Neuronal stem cell (in vitro differentiated cells): ENCODE data around the gene ALKBH5.

Experiments
- DNase-seq: peaks from one replicate; pipeline ENCODE4 v3.0.0-alpha.2; 2013; ENCODE audit warnings: low spot score
- H2AFZ ChIP-seq: one replicate; pipeline ENCODE4 v1.6.1; 2013; ENCODE audit warnings: mild to moderate bottlenecking, low read length, inconsistent platforms
- H2AK5ac ChIP-seq: 2 replicates; pipeline ENCODE4 v1.6.1; 2013; ENCODE audit warnings: low read depth, mild to moderate bottlenecking, inconsistent platforms, low read length, moderate library complexity, mixed read lengths
- H2BK120ac ChIP-seq: 2 replicates; pipeline ENCODE4 v1.6.1; 2013; ENCODE audit warnings: low read depth, mild to moderate bottlenecking, inconsistent platforms, low read length, moderate library complexity, mixed read lengths
- H2BK12ac ChIP-seq: one replicate; pipeline ENCODE4 v1.6.1; 2013; ENCODE audit warnings: low read length, inconsistent platforms
- H2BK15ac ChIP-seq: 2 replicates; pipeline ENCODE4 v1.6.1; 2013; ENCODE audit warnings: mild to moderate bottlenecking, low read length, inconsistent platforms, mixed read lengths
- H2BK5ac ChIP-seq: one replicate; pipeline ENCODE4 v1.6.1; 2013; ENCODE audit warnings: inconsistent platforms, mild to moderate bottlenecking, low read length, moderate library complexity
- H3K14ac ChIP-seq: one replicate; pipeline ENCODE4 v1.6.1; 2013; ENCODE audit warnings: low read length, inconsistent platforms
- H3K18ac ChIP-seq: 2 replicates; pipeline ENCODE4 v1.6.1; 2013; ENCODE audit warnings: low read length, inconsistent platforms
- H3K23ac ChIP-seq: 2 replicates; pipeline ENCODE4 v1.6.1; 2013; ENCODE audit warnings: low read depth, mild to moderate bottlenecking, mixed read lengths, low read length, inconsistent platforms; ENCODE audit not compliant: poor library complexity
- H3K27ac ChIP-seq: replicated peaks from 3 replicates; pipeline ENCODE4 v1.5.1; 2013; ENCODE audit warnings: low read length, inconsistent platforms
- H3K27me3 ChIP-seq, 3 experiments: 2 replicates each; pipeline ENCODE4 v1.6.1; 2013; ENCODE audit warnings: low read length in 3 of 3, mild to moderate bottlenecking in 2 of 3, inconsistent platforms in 1 of 3, low read depth in 1 of 3, mixed read lengths in 1 of 3, moderate library complexity in 1 of 3; ENCODE audit not compliant: control insufficient read depth in 3 of 3, insufficient read depth in 3 of 3
- H3K36me3 ChIP-seq, 2 donors: replicated peaks in 1 of 2; 2 replicates each; pipeline ENCODE4 v1.6.1; 2013; ENCODE audit warnings: low read length in 2 of 2; ENCODE audit not compliant: control insufficient read depth in 2 of 2, insufficient read depth in 2 of 2
- H3K4ac ChIP-seq: 2 replicates; pipeline ENCODE4 v1.6.1; 2013; ENCODE audit warnings: inconsistent platforms, mild to moderate bottlenecking, low read length, moderate library complexity
- H3K4me1 ChIP-seq, 2 donors: 1 replicate in 1 of 2; 2 replicates in 1 of 2; pipeline ENCODE4 v1.6.1; 2013; ENCODE audit warnings: low read length in 2 of 2, low read depth in 1 of 2; ENCODE audit not compliant: control insufficient read depth in 2 of 2, insufficient read depth in 1 of 2
- H3K4me2 ChIP-seq: one replicate; pipeline ENCODE4 v1.6.1; 2013; ENCODE audit warnings: mild to moderate bottlenecking, low read length, inconsistent platforms; ENCODE audit not compliant: insufficient read depth, poor library complexity, severe bottlenecking
- H3K4me3 ChIP-seq, 2 donors: 2 replicates each; pipeline ENCODE4 v1.5.1; 2013; ENCODE audit warnings: low read length in 2 of 2, mild to moderate bottlenecking in 2 of 2, inconsistent platforms in 1 of 2, moderate library complexity in 1 of 2
- H3K79me1 ChIP-seq: one replicate; pipeline ENCODE4 v1.6.1; 2013; ENCODE audit warnings: low read depth, mild to moderate bottlenecking, inconsistent platforms, low read length, moderate library complexity
- H3K9ac ChIP-seq: one replicate; pipeline ENCODE4 v1.6.1; 2013; ENCODE audit warnings: mild to moderate bottlenecking, low read depth, low read length, inconsistent platforms; ENCODE audit not compliant: poor library complexity
- H3K9me3 ChIP-seq, 2 donors: replicated peaks in 1 of 2; 2 replicates each; pipeline versions ENCODE3 to v1.6.1; 2013; ENCODE audit warnings: low read length in 2 of 2, mild to moderate bottlenecking in 2 of 2, inconsistent platforms in 1 of 2, low read depth in 1 of 2, mixed read lengths in 1 of 2, moderate library complexity in 1 of 2; ENCODE audit not compliant: control insufficient read depth in 2 of 2, insufficient read depth in 1 of 2
- H4K8ac ChIP-seq: one replicate; pipeline ENCODE4 v1.6.1; 2013; ENCODE audit warnings: low read depth, mild to moderate bottlenecking, inconsistent platforms, low read length, moderate library complexity
- H4K91ac ChIP-seq: one replicate; pipeline ENCODE4 v1.6.1; 2013; ENCODE audit warnings: low read length, low read depth, mild to moderate bottlenecking, inconsistent platforms; ENCODE audit not compliant: poor library complexity
- WGBS, 2 donors: extraction: QIAGEN DNeasy Blood & Tissue Kit; methylation state at CpG; one replicate each; pipeline ENCODE4 v1.1.7; 2013; ENCODE audit warnings: missing lambda C conversion rate in 2 of 2, mixed read lengths in 1 of 2; ENCODE audit not compliant: insufficient read length in 2 of 2, insufficient replicate concordance in 1 of 2; ENCODE audit errors: extremely low coverage in 2 of 2; 5-methylcytosine and 5-hydroxymethylcytosine counted together

ALKBH5 gene

DNA sequence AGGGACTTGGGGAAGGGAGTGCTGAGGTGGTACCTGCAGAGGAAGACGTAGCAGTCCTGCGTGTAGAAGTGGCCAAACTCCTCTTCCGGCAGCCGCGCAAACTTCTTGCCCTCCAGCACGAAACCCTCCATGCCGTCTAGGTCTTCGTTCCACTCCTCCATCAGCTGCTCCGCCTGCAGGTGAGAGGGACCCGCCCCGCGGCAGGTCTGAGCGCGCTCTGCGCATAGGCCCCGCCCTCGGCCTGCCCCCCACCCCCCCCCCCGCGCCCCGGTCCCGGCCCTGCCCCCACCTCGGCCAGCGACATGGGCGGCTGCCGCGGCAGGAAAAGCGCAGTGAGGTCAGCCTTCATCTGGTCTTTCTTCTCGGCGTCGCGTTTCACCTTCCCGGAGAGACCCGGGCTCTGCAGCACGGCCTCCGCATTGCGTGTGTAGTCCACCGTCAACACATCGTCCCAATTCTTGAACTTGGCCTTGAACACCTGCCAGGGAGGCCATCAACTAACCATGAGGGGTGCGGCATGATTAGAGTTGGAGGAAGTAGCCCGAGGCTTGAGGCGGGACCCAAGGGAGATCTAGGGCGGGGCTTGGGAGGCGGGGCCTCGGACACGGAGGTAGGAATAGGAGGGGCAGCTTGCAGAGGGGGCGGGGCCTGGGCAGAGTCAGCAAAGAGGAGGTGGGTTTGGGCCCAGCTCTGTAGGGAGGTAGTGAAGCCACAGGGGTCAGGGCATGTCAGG, 63.4 kb downstream of the ALKBH5 start:
- Histone ChIP-seq H3K9ac (peak overlapping the region; percentile 53), H3K27me3 (no peaks in the 10 kb centered on the region), H3K36me3 (peaks cover 68 to 89% of the 10 kb centered on the region in 2 donors), H3K23ac (peak overlapping the region; percentile 75), H2BK5ac (no peak overlapping the region), H2BK15ac (no peak overlapping the region), H3K27ac (no peak overlapping the region), H2BK12ac (no peak overlapping the region), H3K4ac (no peak overlapping the region), H3K4me2 (peak overlapping the region; percentile 47), H2AK5ac (peak overlapping the region; percentile 89), H2AFZ (no peak overlapping the region), H3K14ac (peak overlapping the region; percentile 3), H3K4me1 (peaks cover 0 to 9% of the 10 kb centered on the region in 2 donors), H3K4me3 (peak overlapping the region in 1 of 2 donors; percentile 55), H3K18ac (peak overlapping the region; percentile 72), H2BK120ac (no peak overlapping the region), H4K91ac (no peak overlapping the region), H3K9me3 (peaks cover 0 to 3% of the 10 kb centered on the region in 2 donors), H3K79me1 (peaks cover 7% of the 10 kb centered on the region), H4K8ac (no peak overlapping the region)
- no peak for DNase-seq
- no CpG with 5 or more reads among the region's 46 CpGs for WGBS, 2 donors

DNA sequence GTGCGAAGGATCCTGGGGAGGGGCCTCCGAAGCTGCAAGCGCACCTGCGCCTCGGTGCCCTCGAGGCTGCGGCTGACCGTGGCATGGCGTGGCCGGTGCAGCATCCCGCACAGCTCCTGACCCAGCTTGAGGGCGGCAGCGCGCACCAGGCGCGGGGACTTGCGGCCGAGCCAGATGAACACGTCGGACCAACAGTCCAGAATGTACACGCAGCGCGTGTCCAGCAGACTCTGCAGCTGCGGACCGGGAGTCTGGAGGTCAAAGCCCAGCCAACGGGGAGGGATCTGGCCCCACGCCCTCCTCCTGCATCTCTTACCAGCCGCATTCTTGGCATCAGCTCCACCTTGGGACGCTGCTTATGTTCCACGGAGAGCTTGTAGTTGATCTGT, 64.0 kb downstream of the ALKBH5 start:
- H3K36me3 ChIP-seq: peaks cover 68 to 89% of the 10 kb centered on the region in 2 donors
- H3K27me3 ChIP-seq: no peaks in the 10 kb centered on the region
- H2BK12ac ChIP-seq: no peak overlapping the region
- H3K23ac ChIP-seq: peak overlapping the region; percentile 75
- peak overlapping the region; percentile 6 for H2AK5ac ChIP-seq
- H3K9me3 ChIP-seq: peaks cover 0 to 3% of the 10 kb centered on the region in 2 donors
- H3K27ac ChIP-seq: no peak overlapping the region
- peak overlapping the region; percentile 45 for H4K8ac ChIP-seq
- no peak for DNase-seq
- no peak overlapping the region for H3K14ac ChIP-seq
- no peak overlapping the region for H2BK120ac ChIP-seq
- peak overlapping the region; percentile 53 for H3K9ac ChIP-seq
- no peak overlapping the region for H3K18ac ChIP-seq
- peaks cover 0 to 9% of the 10 kb centered on the region in 2 donors for H3K4me1 ChIP-seq
- H4K91ac ChIP-seq: no peak overlapping the region
- no peak overlapping the region for H2AFZ ChIP-seq
- WGBS, 2 donors: no CpG with 5 or more reads among the region's 30 CpGs
- H3K79me1 ChIP-seq: peaks cover 7% of the 10 kb centered on the region
- no peak overlapping the region for H2BK5ac ChIP-seq
- no peak overlapping the region for H2BK15ac ChIP-seq
- H3K4me3 ChIP-seq: peak overlapping the region in 1 of 2 donors; percentile 52
- no peak overlapping the region for H3K4me2 ChIP-seq
- no peak overlapping the region for H3K4ac ChIP-seq

DNA sequence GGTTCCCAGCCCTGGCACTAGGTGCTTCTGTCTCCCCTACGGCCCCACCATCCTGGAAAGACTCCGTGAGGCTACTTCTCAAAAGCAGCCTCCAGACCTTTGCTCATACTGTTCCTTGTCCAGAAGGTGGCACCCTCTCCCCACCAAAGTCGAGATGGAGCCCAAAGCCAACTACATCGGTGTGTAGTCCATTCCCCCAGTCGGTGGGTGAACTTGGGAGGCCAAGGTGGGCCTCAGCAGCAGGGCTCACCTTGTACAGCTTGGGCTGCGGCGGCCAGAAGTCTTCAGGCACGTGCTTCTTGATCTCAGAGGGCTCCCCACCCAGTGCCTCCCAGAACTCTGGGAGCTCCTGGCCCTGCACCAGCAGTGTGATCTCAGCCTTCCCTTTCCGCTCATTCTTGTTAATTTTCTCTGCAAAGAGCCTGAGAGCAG, 64.7 kb downstream of the ALKBH5 start:
- Histone ChIP-seq H3K4me2 (no peak overlapping the region), H3K23ac (no peak overlapping the region), H3K27me3 (no peaks in the 10 kb centered on the region), H3K27ac (no peak overlapping the region), H3K4ac (no peak overlapping the region), H2BK15ac (no peak overlapping the region), H2BK120ac (no peak overlapping the region), H3K18ac (no peak overlapping the region), H3K4me1 (peaks cover 0 to 9% of the 10 kb centered on the region in 2 donors), H3K14ac (no peak overlapping the region), H4K91ac (no peak overlapping the region), H3K4me3 (no peak overlapping the region), H2AK5ac (no peak overlapping the region), H2BK5ac (no peak overlapping the region), H2BK12ac (no peak overlapping the region), H3K9me3 (peaks cover 0 to 3% of the 10 kb centered on the region in 2 donors), H4K8ac (no peak overlapping the region), H3K79me1 (peaks cover 7% of the 10 kb centered on the region), H2AFZ (no peak overlapping the region), H3K9ac (no peak overlapping the region), H3K36me3 (peaks cover 69 to 90% of the 10 kb centered on the region in 2 donors)
- DNase-seq: no peak
- no CpG with 5 or more reads among the region's 9 CpGs for WGBS, 2 donors

DNA sequence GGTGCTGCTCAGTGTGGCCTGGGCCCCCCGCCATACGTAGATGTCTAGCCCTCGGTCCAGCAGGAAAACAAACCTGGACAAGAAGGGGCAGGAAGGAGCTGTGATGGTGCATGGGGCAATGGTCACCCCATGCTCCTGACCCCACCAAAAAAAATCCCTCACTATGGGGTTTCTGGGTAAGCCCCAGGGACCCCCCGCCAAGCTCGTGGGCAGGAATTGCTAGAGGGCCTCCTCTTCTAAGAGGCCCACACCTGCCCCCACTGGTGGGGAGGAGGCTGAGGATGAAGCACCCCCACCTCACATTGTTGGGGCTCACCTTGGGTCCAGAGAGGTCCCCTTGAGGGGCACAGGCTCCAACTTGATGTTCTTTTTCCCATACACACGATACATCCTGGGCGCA, 65.2 kb downstream of the ALKBH5 start:
- Histone ChIP-seq H3K9ac (no peak overlapping the region), H2BK15ac (no peak overlapping the region), H4K8ac (no peak overlapping the region), H3K23ac (no peak overlapping the region), H3K4me3 (no peak overlapping the region), H3K79me1 (peaks cover 5% of the 10 kb centered on the region), H3K27me3 (no peaks in the 10 kb centered on the region), H2BK12ac (no peak overlapping the region), H2BK5ac (no peak overlapping the region), H4K91ac (no peak overlapping the region), H2AFZ (no peak overlapping the region), H3K4me1 (peaks cover 0 to 9% of the 10 kb centered on the region in 2 donors), H3K18ac (no peak overlapping the region), H3K27ac (no peak overlapping the region), H3K4me2 (no peak overlapping the region), H3K4ac (no peak overlapping the region), H3K36me3 (peaks cover 69 to 90% of the 10 kb centered on the region in 2 donors), H2AK5ac (no peak overlapping the region), H2BK120ac (no peak overlapping the region), H3K9me3 (no peaks in the 10 kb centered on the region), H3K14ac (no peak overlapping the region)
- DNase-seq: no peak
- WGBS, 2 donors: no CpG with 5 or more reads among the region's 7 CpGs
